Fibroblast of skin of scalp (primary cell): ENCODE data around the gene PTPRN2.

Experiments
- DNase-seq: peaks from one replicate; pipeline ENCODE4 v3.0.0-alpha.2; 2013

PTPRN2 gene

GRCh38 chr7:157800281-157800680 is 787.3 kb downstream of the PTPRN2 start:
- DNase-seq = no peak

GRCh38 chr7:157799076-157799685 is 788.4 kb downstream of the PTPRN2 start:
- DNase-seq = no peak

GRCh38 chr7:157797361-157797760 is 790.3 kb downstream of the PTPRN2 start:
- no peak for DNase-seq

GRCh38 chr7:157796846-157797245 is 790.8 kb downstream of the PTPRN2 start:
- DNase-seq = no peak

- DNase-seq = no peak
Measured at GRCh38 chr7:157795643-157796042, 792.0 kb downstream of the PTPRN2 start.

GRCh38 chr7:157795199-157795598 is 792.4 kb downstream of the PTPRN2 start:
- DNase-seq = no peak

- no peak for DNase-seq
Measured at GRCh38 chr7:157794746-157795065, 792.9 kb downstream of the PTPRN2 start.

- no peak for DNase-seq
Measured at GRCh38 chr7:157793973-157794745, 793.5 kb downstream of the PTPRN2 start.

GRCh38 chr7:157793087-157793353 is 794.6 kb downstream of the PTPRN2 start:
- DNase-seq = peak; percentile 8

- DNase-seq = no peak
Measured at GRCh38 chr7:157792241-157793086, 795.2 kb downstream of the PTPRN2 start.

GRCh38 chr7:157791666-157792065 is 796.0 kb downstream of the PTPRN2 start:
- DNase-seq = no peak

- DNase-seq = no peak
Measured at GRCh38 chr7:157791261-157791660, 796.4 kb downstream of the PTPRN2 start.

GRCh38 chr7:157789942-157790341 is 797.7 kb downstream of the PTPRN2 start:
- DNase-seq = no peak

- DNase-seq = no peak
Measured at GRCh38 chr7:157789094-157789493, 798.5 kb downstream of the PTPRN2 start.

- no peak for DNase-seq
Measured at GRCh38 chr7:157788573-157788972, 799.0 kb downstream of the PTPRN2 start.

- no peak for DNase-seq
Measured at GRCh38 chr7:157787275-157787701, 800.3 kb downstream of the PTPRN2 start.

GRCh38 chr7:157786375-157787274 is 801.0 kb downstream of the PTPRN2 start:
- DNase-seq = no peak

GRCh38 chr7:157785486-157786186 is 802.0 kb downstream of the PTPRN2 start:
- DNase-seq = no peak

- no peak for DNase-seq
Measured at GRCh38 chr7:157784979-157785441, 802.6 kb downstream of the PTPRN2 start.

GRCh38 chr7:157784041-157784835 is 803.4 kb downstream of the PTPRN2 start:
- peak; percentile 16 for DNase-seq

GRCh38 chr7:157782041-157782440 is 805.6 kb downstream of the PTPRN2 start:
- DNase-seq = no peak
